Tibial nerve (tissue), 4 donors: Measurements from ENCODE around the gene MSX1. TPM values are rescaled to one million over a fixed set of nuclear protein-coding genes. Genes with fewer than 3 reads are reported as not detected.

ENCODE experiments used
- DNase-seq, 2 donors: peaks; one replicate each; pipeline ENCODE4 v3.0.0-alpha.2; 2019; ENCODE audit warnings: low spot score in 2 of 2
- H3K27ac ChIP-seq, 4 donors: fragments of 200-600 bp; sonication (generic) in 3 of 4; one replicate each; pipeline ENCODE4 v1.5.1; 2017 to 2019; ENCODE audit warnings: mild to moderate bottlenecking in 1 of 4
- H3K27me3 ChIP-seq, 2 donors: fragments of 200-600 bp; sonication (generic) in 1 of 2; one replicate each; pipeline versions ENCODE4 v1.5.1 to v1.6.0; 2017 to 2019
- H3K36me3 ChIP-seq, 3 donors: fragments of 200-600 bp; sonication (generic); one replicate each; pipeline ENCODE4 v1.5.1; 2018 to 2019
- H3K4me1 ChIP-seq, 4 donors: fragments of 200-600 bp; sonication (generic) in 3 of 4; one replicate each; pipeline ENCODE4 v1.5.1; 2017 to 2019
- H3K4me3 ChIP-seq, 4 donors: fragments of 200-600 bp; sonication (generic) in 3 of 4; one replicate each; pipeline ENCODE4 v1.5.1; 2017 to 2019; ENCODE audit warnings: mild to moderate bottlenecking in 1 of 4, moderate library complexity in 1 of 4
- H3K9me3 ChIP-seq, 4 donors: fragments of 200-600 bp; sonication (generic) in 3 of 4; one replicate each; pipeline ENCODE4 v1.5.1; 2017 to 2019
- EP300 ChIP-seq, 2 donors: sonication (generic); formaldehyde crosslinking; IDR thresholded peaks; one replicate each; pipeline ENCODE4 v1.6.1; 2017; ENCODE audit warnings: antibody characterized with exemption in 2 of 2, mild to moderate bottlenecking in 1 of 2
- POLR2A ChIP-seq, 2 donors: fragments of 450-650 bp; IDR thresholded peaks; one replicate each; pipeline ENCODE4 v1.6.1; 2017; ENCODE audit warnings: antibody characterized with exemption in 2 of 2, mild to moderate bottlenecking in 2 of 2, moderate library complexity in 2 of 2
- WGBS, 2 donors: methylation state at CpG; one replicate each; pipeline ENCODE4 v1.1.5; 2018; 5-methylcytosine and 5-hydroxymethylcytosine counted together
- total RNA-seq, 4 donors: library from RNA; depleted of rRNA; stranded (reverse); fragments of >200 nt; gene quantifications; one replicate each; pipeline ENCODE4 v1.1.0, GENCODE V29; 2016
- TF ChIP-seq, protein P1 (sequence below), 5 experiments: fragments of 200-600 bp in 3 of 5; fragments of 450-650 bp in 2 of 5; sonication (generic) in 3 of 5; IDR thresholded peaks; one replicate each; pipeline ENCODE4 v1.5.1; 2016 to 2019; ENCODE audit warnings: antibody characterized with exemption in 5 of 5, mild to moderate bottlenecking in 3 of 5, moderate library complexity in 2 of 5

MSX1 gene
- total RNA-seq, 4 donors from 2014 or later, result 9.4 to 42.3 (median 21.7) TPM

DNA sequence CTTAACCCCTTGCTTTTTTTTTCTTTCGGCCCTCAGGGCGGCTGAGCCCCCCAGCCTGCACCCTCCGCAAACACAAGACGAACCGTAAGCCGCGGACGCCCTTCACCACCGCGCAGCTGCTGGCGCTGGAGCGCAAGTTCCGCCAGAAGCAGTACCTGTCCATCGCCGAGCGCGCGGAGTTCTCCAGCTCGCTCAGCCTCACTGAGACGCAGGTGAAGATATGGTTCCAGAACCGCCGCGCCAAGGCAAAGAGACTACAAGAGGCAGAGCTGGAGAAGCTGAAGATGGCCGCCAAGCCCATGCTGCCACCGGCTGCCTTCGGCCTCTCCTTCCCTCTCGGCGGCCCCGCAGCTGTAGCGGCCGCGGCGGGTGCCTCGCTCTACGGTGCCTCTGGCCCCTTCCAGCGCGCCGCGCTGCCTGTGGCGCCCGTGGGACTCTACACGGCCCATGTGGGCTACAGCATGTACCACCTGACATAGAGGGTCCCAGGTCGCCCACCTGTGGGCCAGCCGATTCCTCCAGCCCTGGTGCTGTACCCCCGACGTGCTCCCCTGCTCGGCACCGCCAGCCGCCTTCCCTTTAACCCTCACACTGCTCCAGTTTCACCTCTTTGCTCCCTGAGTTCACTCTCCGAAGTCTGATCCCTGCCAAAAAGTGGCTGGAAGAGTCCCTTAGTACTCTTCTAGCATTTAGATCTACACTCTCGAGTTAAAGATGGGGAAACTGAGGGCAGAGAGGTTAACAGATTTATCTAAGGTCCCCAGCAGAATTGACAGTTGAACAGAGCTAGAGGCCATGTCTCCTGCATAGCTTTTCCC is 3.4 kb downstream of the MSX1 start:
- Histone ChIP-seq H3K4me1 (peaks cover 0 to 76% (median 21%) of the 10 kb centered on the region in 4 donors), H3K27ac (no peak overlapping the region), H3K36me3 (peaks cover 0 to 5% (median 0%) of the 10 kb centered on the region in 3 donors), H3K27me3 (peaks cover 3 to 93% of the 10 kb centered on the region in 2 donors), H3K4me3 (no peak overlapping the region), H3K9me3 (peaks cover 0 to under 1% (median 0%) of the 10 kb centered on the region in 4 donors)
- no peak for TF ChIP-seq POLR2A (IDR thresholded peaks at IDR 0.05)
- TF ChIP-seq EP300 (IDR thresholded peaks at IDR 0.05), result no peak
- TF ChIP-seq, protein P1, sequence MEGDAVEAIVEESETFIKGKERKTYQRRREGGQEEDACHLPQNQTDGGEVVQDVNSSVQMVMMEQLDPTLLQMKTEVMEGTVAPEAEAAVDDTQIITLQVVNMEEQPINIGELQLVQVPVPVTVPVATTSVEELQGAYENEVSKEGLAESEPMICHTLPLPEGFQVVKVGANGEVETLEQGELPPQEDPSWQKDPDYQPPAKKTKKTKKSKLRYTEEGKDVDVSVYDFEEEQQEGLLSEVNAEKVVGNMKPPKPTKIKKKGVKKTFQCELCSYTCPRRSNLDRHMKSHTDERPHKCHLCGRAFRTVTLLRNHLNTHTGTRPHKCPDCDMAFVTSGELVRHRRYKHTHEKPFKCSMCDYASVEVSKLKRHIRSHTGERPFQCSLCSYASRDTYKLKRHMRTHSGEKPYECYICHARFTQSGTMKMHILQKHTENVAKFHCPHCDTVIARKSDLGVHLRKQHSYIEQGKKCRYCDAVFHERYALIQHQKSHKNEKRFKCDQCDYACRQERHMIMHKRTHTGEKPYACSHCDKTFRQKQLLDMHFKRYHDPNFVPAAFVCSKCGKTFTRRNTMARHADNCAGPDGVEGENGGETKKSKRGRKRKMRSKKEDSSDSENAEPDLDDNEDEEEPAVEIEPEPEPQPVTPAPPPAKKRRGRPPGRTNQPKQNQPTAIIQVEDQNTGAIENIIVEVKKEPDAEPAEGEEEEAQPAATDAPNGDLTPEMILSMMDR (IDR thresholded peaks at IDR 0.05), result no peak
- WGBS, 2 donors, result 41 to 43% methylated on average over 48 to 50 of the region's 51 CpGs
- no peak for DNase-seq

DNA sequence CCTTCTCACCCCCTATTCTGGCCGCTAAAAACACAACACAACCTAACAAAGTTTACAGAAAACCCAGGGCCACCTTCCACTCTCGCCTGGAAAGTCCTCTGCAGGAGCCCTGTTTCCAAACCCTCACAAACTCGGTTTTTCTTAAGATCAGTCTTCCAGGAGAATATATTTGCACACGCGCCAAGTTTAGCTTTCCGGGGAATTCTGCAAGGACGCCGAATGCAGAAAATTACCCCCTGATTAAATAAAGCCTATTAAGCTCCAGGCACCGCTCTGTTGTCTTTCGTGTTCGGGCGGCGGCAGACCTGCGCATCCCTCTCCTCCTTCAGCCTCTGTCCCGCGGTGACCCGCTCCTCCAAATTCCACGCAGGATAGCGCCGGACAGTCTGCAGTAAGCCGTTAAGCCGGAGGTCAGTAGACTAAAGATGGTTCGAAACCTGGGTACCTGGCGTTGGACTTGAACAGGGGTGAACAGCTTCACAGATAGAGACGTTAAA is 5.0 kb downstream of the MSX1 start:
- 31 to 38% methylated on average over 25 of the region's 25 CpGs for WGBS, 2 donors
- TF ChIP-seq POLR2A (IDR thresholded peaks at IDR 0.05), result no peak
- TF ChIP-seq EP300 (IDR thresholded peaks at IDR 0.05), result no peak
- TF ChIP-seq, protein P1 (IDR thresholded peaks at IDR 0.05), result no peak
- H3K4me1 ChIP-seq, result peaks cover 0 to 75% (median 21%) of the 10 kb centered on the region in 4 donors
- peaks cover 0 to 94% of the 10 kb centered on the region in 2 donors for H3K27me3 ChIP-seq
- no peak for DNase-seq
- no peak overlapping the region for H3K27ac ChIP-seq
- no peak overlapping the region for H3K4me3 ChIP-seq
- H3K36me3 ChIP-seq, result peaks cover 0 to 5% (median 0%) of the 10 kb centered on the region in 3 donors
- no peaks in the 10 kb centered on the region for H3K9me3 ChIP-seq

DNA sequence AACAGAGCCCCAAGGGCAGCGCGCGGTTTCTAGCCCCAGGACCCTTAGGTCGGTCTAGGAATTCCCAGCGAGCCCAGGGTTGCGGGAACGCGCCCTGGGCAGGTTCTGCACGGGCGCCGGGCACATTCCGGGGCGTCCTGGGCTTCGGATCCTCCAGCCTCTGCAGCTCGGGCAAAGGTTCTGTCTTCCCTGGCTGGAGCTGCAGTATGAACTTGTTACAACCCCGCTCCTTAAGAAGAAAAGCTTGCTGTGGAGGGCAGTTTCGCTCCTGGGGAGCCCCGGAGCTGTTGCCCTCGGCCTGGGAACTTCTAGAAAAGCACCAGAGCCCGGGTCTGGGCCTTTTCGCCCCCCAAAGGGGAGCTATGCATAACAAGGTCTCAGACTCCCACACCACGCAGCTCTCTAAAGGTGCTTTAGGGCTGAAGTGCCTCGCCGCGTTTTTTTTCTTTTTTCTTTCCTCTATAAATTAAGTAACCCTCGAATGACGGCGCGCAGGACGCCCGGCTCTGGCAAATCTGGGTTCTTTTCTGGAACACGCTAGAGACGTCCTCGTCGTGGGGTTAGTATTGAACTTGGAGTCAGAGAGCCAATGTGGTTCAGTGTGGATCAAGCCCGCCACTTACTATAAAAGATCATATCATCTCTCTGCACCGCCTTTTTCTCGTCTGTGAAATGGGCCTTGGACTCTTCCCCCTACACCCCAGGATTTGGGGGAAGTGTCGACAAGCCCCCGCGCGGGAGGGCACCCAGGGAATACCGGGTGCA is 5.7 kb downstream of the MSX1 start:
- Histone ChIP-seq H3K27ac (no peak overlapping the region), H3K36me3 (peaks cover 0 to 5% (median 0%) of the 10 kb centered on the region in 3 donors), H3K9me3 (no peaks in the 10 kb centered on the region), H3K27me3 (peaks cover 0 to 100% of the 10 kb centered on the region in 2 donors), H3K4me3 (peak overlapping the region in 1 of 4 donors; percentile 31), H3K4me1 (peaks cover 0 to 77% (median 17%) of the 10 kb centered on the region in 4 donors)
- no peak for DNase-seq
- WGBS, 2 donors, result 17 to 21% methylated on average over 42 to 43 of the region's 43 CpGs
- no peak for TF ChIP-seq POLR2A (IDR thresholded peaks at IDR 0.05)
- no peak for TF ChIP-seq EP300 (IDR thresholded peaks at IDR 0.05)
- TF ChIP-seq, protein P1 (IDR thresholded peaks at IDR 0.05), result no peak

DNA sequence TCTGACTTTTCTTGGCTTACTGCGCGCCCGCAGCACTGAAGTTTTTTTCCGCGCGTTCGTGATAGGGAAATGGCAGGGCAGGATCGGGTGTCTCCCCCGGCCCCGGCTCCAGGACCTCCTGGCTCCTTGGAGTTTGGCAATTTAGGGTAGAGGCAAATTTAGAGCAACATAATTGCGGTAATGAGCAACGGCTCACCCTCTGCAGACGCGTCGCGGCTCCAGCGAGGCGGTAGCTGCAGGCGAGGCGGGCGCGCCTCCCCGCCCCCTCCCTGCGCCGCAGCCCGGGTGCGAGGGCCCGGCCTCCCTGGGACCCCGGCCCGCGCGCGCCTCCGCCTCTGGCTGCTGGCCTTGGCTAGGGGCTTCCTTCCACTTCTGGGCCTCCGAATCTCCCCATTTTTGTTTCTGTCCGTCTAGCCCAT is 6.2 kb downstream of the MSX1 start:
- H3K36me3 ChIP-seq, result peaks cover 0 to 5% (median 0%) of the 10 kb centered on the region in 3 donors
- H3K4me1 ChIP-seq, result peaks cover 0 to 77% (median 13%) of the 10 kb centered on the region in 4 donors
- H3K27ac ChIP-seq, result no peak overlapping the region
- WGBS, 2 donors, result 4 to 6% methylated on average over 33 to 36 of the region's 36 CpGs
- no peak for DNase-seq
- no peaks in the 10 kb centered on the region for H3K9me3 ChIP-seq
- H3K27me3 ChIP-seq, result peaks cover 0 to 100% of the 10 kb centered on the region in 2 donors
- H3K4me3 ChIP-seq, result peak overlapping the region in 2 of 4 donors; percentile 2 to 31
- TF ChIP-seq, protein P1 (IDR thresholded peaks at IDR 0.05), result no peak
